ENCODE results near the gene EGLN1.

EGLN1 gene

DNA sequence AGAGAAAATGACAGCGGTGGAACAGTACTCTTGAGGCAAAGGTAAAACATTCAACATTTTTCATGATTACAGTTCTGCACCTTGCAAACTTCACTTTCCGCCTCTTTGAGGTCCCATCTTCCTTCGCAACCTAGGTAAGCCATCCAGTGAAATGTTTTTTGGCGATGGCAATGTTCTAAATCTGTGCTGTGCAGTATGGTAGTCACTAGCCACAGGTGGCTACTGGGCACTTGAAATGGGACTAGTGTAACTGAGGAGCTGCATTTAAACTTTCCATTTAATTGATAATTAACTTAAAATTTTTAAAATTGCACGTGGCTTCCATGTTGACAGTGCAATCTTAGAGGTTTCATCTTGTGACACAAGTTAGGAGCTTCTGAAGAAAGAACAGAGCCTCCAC lies 97.4 kb downstream of the EGLN1 start:
- no peak for DNase-seq

GRCh38 chr1:231322880-231323530 lies 99.1 kb downstream of the EGLN1 start:
- no peak for DNase-seq

GRCh38 chr1:231319080-231319479 lies 103.0 kb downstream of the EGLN1 start:
- DNase-seq, result no peak

DNA sequence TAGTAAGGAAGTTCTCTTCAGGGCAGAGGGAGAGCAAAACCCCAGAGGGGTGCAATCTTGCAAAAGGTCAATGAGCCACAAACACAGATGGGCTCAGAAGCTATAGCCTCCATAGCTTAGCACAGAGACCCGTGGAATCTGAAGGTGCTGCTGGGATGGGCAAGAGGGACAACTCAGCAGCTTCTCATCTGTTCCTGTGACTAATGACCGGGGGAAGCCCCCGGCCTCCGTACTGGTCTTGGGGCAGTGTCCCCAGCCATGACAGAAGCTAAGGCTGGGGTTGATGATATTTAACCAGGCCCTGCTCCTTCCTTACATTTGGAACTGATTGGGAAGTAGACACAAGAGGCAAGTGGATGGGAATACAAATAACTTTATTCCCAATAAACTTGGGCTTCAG lies 103.5 kb downstream of the EGLN1 start:
- DNase-seq, result no peak

DNA sequence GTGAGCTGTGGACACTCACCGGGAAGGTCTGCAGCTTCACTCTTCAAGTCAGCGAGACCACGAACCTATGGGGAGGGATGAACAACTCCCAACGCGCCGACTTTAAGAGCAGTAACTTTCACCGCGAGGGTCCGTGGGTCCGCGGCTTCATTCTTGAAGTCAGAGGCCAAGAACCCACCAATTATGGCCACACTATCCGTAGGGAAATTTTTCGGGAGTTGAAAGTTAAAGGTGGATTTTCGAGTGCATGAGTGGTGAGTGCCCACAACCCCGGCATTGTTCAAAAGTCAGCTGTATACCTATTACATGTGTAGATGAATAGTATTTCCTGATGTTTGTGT lies 104.1 kb downstream of the EGLN1 start:
- DNase-seq, result no peak

DNA sequence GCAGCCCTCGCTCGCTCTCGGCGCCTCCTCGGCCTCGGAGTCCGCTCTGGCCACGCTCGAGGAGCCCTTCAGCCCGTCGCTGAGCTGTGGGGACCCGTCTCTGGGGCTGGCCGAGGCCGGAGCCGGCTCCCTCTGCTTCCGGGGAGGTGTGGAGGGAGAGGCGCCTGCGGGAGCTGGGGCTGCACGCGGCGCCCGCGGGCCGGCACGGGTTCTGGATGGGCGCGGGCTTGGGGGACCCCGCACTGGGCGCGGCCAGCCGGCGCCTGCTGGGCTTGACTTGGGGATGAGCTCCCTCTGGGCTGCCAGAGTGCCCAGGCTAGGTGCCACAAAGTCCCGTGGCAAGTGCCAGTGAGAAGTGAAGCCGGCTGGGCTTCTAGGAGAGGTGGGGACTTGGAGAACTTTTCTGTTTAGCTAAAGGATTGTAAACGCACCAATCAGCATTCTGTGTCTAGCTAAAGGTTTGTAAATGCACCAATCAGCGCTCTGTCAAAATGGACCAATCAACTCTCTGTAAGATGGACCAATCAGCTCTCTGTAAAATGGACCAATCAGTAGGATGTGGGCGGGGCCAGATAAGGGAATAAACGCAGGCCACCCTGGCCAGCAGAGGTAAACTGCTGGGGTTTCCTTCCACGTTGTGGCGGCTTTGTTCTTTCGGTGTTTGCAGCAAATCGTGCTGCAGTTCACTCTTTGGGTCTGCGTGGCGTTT lies 104.6 kb downstream of the EGLN1 start:
- DNase-seq, result no peak

- peak; percentile 38 for DNase-seq
Observed at GRCh38 chr1:231315887-231316286, 106.2 kb downstream of the EGLN1 start.

Measured in CD4-positive, alpha-beta T cell treated with Interleukin-17A for 1 hour (primary cell).